ENCODE results near the gene LSM14A.

DNA sequence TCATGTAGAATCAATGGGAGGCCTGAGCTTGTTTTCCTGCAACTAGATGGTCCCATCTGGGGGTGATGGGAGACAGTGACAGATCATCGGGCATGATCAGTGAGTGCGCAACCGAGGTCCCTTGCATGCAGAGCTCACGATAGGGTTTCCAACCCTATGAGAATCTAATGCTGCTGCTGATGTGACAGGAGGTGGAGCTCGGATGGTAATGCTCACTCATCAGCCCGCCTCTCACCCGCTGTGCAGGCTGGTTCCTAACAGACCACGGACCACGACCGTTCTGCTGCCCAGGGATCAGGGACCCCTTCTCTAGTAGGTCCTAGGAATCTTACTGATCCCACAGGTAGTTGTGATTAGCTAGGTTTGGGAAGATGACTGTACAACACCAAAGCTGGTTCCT lies 58.5 kb downstream of the LSM14A start:
- TF ChIP-seq KLF10 (tag by site-specific recombination; IDR thresholded peaks at IDR 0.05) (no peak), ZBTB8A (tag by site-specific recombination; IDR thresholded peaks at IDR 0.05) (no peak), ZNF302 (tag by site-specific recombination; IDR thresholded peaks at IDR 0.05; ENCODE audit: low read depth) (no peak), ZNF501 (tag by site-specific recombination; IDR thresholded peaks at IDR 0.05) (no peak), ZBTB7A (tag by site-specific recombination; IDR thresholded peaks at IDR 0.05; ENCODE audit: low read depth) (no peak), FEZF1 (tag by site-specific recombination; IDR thresholded peaks at IDR 0.05) (no peak), ZNF121 (tag by site-specific recombination; IDR thresholded peaks at IDR 0.05) (no peak), ZNF514 (tag by site-specific recombination; IDR thresholded peaks at IDR 0.05) (no peak), ZNF626 (tag by site-specific recombination; IDR thresholded peaks at IDR 0.05) (no peak)
- TF ChIP-seq, protein P1, sequence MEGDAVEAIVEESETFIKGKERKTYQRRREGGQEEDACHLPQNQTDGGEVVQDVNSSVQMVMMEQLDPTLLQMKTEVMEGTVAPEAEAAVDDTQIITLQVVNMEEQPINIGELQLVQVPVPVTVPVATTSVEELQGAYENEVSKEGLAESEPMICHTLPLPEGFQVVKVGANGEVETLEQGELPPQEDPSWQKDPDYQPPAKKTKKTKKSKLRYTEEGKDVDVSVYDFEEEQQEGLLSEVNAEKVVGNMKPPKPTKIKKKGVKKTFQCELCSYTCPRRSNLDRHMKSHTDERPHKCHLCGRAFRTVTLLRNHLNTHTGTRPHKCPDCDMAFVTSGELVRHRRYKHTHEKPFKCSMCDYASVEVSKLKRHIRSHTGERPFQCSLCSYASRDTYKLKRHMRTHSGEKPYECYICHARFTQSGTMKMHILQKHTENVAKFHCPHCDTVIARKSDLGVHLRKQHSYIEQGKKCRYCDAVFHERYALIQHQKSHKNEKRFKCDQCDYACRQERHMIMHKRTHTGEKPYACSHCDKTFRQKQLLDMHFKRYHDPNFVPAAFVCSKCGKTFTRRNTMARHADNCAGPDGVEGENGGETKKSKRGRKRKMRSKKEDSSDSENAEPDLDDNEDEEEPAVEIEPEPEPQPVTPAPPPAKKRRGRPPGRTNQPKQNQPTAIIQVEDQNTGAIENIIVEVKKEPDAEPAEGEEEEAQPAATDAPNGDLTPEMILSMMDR (tag by site-specific recombination; IDR thresholded peaks at IDR 0.05), result no peak
- TF ChIP-seq, protein P2, sequence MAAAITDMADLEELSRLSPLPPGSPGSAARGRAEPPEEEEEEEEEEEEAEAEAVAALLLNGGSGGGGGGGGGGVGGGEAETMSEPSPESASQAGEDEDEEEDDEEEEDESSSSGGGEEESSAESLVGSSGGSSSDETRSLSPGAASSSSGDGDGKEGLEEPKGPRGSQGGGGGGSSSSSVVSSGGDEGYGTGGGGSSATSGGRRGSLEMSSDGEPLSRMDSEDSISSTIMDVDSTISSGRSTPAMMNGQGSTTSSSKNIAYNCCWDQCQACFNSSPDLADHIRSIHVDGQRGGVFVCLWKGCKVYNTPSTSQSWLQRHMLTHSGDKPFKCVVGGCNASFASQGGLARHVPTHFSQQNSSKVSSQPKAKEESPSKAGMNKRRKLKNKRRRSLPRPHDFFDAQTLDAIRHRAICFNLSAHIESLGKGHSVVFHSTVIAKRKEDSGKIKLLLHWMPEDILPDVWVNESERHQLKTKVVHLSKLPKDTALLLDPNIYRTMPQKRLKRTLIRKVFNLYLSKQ (tag by site-specific recombination; IDR thresholded peaks at IDR 0.05; ENCODE audit: borderline replicate concordance), result no peak
- TF ChIP-seq, protein P3, sequence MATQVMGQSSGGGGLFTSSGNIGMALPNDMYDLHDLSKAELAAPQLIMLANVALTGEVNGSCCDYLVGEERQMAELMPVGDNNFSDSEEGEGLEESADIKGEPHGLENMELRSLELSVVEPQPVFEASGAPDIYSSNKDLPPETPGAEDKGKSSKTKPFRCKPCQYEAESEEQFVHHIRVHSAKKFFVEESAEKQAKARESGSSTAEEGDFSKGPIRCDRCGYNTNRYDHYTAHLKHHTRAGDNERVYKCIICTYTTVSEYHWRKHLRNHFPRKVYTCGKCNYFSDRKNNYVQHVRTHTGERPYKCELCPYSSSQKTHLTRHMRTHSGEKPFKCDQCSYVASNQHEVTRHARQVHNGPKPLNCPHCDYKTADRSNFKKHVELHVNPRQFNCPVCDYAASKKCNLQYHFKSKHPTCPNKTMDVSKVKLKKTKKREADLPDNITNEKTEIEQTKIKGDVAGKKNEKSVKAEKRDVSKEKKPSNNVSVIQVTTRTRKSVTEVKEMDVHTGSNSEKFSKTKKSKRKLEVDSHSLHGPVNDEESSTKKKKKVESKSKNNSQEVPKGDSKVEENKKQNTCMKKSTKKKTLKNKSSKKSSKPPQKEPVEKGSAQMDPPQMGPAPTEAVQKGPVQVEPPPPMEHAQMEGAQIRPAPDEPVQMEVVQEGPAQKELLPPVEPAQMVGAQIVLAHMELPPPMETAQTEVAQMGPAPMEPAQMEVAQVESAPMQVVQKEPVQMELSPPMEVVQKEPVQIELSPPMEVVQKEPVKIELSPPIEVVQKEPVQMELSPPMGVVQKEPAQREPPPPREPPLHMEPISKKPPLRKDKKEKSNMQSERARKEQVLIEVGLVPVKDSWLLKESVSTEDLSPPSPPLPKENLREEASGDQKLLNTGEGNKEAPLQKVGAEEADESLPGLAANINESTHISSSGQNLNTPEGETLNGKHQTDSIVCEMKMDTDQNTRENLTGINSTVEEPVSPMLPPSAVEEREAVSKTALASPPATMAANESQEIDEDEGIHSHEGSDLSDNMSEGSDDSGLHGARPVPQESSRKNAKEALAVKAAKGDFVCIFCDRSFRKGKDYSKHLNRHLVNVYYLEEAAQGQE (tag by site-specific recombination; IDR thresholded peaks at IDR 0.05), result no peak
- TF ChIP-seq, protein P4, sequence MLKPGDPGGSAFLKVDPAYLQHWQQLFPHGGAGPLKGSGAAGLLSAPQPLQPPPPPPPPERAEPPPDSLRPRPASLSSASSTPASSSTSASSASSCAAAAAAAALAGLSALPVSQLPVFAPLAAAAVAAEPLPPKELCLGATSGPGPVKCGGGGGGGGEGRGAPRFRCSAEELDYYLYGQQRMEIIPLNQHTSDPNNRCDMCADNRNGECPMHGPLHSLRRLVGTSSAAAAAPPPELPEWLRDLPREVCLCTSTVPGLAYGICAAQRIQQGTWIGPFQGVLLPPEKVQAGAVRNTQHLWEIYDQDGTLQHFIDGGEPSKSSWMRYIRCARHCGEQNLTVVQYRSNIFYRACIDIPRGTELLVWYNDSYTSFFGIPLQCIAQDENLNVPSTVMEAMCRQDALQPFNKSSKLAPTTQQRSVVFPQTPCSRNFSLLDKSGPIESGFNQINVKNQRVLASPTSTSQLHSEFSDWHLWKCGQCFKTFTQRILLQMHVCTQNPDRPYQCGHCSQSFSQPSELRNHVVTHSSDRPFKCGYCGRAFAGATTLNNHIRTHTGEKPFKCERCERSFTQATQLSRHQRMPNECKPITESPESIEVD (tag by site-specific recombination; IDR thresholded peaks at IDR 0.05), result no peak
